GM19035 (cell line): ENCODE data around the gene CCDC9.
"Not testable (repeated sequence)": the region's sequence is repeated elsewhere in the genome, so short reads cannot be mapped to it uniquely, and the experiment has no call there.

Experiments used
- ATAC-seq: cut with Tn5 transposase; IDR thresholded peaks from one replicate; pipeline ENCODE4 v1.9.1; 2021; ENCODE audit not compliant: unreplicated experiment

The CCDC9 gene

DNA sequence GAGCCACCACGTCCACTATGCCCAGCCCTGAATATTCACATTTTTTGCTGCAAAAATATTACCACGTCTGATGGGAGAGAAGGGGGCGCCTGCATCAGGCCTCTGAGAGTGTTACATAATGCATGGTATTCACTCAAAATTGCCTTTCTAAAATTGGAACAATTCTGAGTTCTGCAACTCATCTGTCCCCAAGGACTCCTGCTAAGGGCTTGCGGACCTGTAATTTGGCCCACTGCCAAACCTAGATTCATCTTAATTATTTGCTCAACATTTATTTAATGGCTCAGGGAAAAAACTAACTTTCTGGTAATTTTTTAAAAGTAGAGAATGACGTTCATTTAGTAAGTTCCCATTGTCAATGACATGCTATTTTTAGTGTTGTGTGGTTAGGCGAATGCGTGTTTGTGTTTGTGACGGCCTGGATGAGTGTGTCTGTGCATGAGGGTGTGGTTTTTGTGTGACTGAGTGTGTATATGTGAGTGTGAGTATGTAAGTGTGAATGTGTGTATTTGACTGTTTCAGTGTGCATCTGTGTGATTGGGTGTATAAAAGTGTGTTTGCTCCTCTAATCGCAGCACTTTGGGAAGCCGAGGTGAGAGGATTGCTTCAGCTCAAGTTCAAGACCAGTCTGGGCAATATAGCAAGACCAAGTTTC lies 27.2 kb downstream of the CCDC9 start:
- no peak for ATAC-seq

- no peak for ATAC-seq
Measured at GRCh38 chr19:47284324-47284899, 28.1 kb downstream of the CCDC9 start.

GRCh38 chr19:47296036-47296435 lies 39.7 kb downstream of the CCDC9 start:
- ATAC-seq: no peak

GRCh38 chr19:47300867-47301266 lies 44.5 kb downstream of the CCDC9 start:
- ATAC-seq: not testable (repeated sequence)

DNA sequence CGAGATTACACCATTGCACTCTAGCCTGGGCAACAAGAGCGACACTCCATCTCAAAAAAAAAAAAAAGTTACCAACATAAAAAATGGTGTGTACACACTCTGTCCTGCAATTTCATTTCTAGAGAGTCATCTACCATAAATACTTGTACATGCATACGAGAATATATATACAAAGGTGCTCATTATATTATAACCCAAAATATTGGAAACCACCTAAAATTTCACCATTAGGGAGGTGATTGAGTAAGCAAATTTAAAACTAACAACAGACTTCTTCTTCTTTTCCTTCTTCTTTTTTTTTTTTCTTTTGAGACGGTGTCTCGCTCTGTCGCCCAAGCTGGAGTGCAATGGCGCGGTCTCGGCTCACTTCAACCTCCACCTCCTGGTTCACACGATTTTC lies 45.9 kb downstream of the CCDC9 start:
- ATAC-seq: no peak

GRCh38 chr19:47303966-47304365 lies 47.6 kb downstream of the CCDC9 start:
- ATAC-seq: no peak

DNA sequence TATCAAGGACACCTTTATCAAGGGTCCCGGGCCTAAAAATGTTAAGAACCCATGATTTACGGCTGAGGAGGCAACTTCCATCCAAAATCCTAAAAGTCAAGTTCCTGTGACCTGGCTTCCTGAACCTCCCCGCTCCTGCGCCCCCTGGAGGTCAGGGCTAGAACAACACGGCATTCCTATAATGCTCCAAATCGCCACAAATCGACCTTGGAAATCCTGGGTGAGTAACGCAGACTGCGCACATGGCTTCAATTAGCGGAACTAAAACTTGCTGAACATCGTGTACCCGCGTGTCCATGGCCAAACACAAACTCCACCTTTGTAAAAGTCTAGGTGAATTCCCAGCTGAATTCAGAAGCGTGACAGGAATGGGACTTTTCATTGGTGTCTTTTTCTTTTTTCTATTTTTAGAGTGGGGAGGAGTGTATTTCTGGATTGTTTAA lies 49.0 kb downstream of the CCDC9 start:
- ATAC-seq: no peak

GRCh38 chr19:47306303-47306702 lies 50.0 kb downstream of the CCDC9 start:
- ATAC-seq: no peak

GRCh38 chr19:47309038-47309437 lies 52.7 kb downstream of the CCDC9 start:
- no peak for ATAC-seq

- no peak for ATAC-seq
Measured at GRCh38 chr19:47309608-47310007, 53.3 kb downstream of the CCDC9 start, which contains the start of gene C5AR1. Gene C5AR1 (plus strand): TSS chr19:47309861. CDS start chr19:47309896, 35 bp downstream.

DNA sequence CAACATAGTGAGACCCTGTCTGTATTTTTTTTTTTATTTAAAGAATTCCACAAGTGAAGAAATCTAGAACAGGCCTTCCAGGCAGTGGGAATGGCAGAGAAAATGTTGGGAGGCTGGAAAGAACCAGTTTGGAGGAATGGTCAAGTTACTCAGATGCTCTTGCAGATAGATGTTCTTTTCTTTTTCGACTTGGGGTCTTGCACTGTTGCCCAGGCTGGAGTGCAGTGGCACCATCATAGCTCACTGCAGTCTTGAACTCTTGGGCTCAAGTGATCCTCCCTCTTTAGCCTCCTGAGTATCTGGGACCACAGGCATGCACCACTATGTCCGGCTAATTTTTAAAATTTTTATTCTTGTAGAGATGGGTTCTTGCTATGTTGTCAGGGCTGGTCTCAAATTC lies 54.0 kb downstream of the CCDC9 start:
- ATAC-seq: no peak

DNA sequence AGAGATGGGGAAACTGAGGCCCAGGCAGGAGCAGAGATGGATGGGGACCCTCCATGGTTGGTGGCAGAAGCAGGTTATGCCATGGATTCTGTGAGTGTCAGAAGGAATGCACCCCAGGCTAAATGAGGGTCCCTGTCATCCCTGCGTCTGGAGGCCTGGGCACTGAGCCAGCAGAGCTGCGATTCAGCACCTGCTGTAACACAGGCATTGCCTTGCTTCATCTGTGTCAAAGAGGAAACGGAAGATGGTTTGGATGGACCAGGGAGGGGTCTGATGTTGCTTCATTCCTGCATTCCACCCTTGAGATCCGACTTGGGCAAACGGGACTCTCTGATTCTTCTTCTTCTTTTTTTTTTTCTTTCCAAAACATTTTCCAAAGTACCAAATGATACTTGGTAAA lies 54.5 kb downstream of the CCDC9 start:
- ATAC-seq: no peak

DNA sequence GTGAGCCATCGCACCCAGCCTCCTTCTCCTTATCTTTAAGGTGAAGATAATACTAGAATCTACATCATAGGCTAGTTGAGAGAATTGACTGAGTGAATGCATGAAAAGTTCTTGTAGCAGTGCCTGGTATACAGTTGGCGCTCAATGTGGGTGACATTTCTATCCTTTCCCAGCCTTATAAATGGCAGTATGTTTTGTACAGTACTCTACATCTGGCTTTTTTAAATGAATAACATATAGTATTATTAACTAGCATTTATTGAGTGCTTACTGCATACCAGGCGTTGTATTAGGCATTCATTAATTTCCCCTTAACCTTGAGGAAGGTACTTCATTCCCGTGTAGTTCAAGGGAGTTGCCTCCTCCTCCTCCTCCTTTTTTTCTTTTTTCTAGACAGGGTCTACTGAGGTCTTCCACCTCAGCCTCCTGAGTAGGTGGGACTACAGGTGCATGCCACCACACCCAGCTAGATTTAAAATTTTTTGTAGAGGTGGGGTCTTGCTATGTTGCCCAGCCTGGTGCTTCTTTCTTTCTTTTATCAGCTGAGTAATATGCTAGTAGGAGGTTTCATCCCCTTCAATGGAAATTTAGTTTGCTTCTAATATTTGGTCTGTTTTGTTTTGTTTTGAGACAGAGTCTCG lies 56.2 kb downstream of the CCDC9 start:
- no peak for ATAC-seq

GRCh38 chr19:47313754-47314295 lies 57.5 kb downstream of the CCDC9 start:
- no peak for ATAC-seq

GRCh38 chr19:47315125-47315821 lies 58.9 kb downstream of the CCDC9 start:
- ATAC-seq: no peak

GRCh38 chr19:47316513-47316912 lies 60.2 kb downstream of the CCDC9 start:
- ATAC-seq: no peak

GRCh38 chr19:47319923-47320871 lies 63.9 kb downstream of the CCDC9 start:
- ATAC-seq: no peak
